ENCODE data around the gene SLC39A2. TPM values are rescaled to one million over a fixed set of nuclear protein-coding genes. Genes with fewer than 3 reads are reported as not detected.

The SLC39A2 gene
- total RNA-seq (2022; extraction: Qiagen RNA extraction; ENCODE audit: low read depth): not detected in 5 replicates

GRCh38 chr14:20998674-20999366, at the start of gene SLC39A2:
TSS of gene SLC39A2 (plus strand) at chr14:20999293. CDS start at chr14:20999447, 154 bp downstream.

GRCh38 chr14:20954736-20955537, 44.2 kb upstream of the SLC39A2 start, which contains the start of gene RNASE2:
TSS of gene RNASE2 (plus strand) at chr14:20955487. CDS start at chr14:20955772, 285 bp downstream.

GRCh38 chr14:20989787-20990600, 9.1 kb upstream of the SLC39A2 start, which contains the start of gene METTL17:
TSS of gene METTL17 (plus strand) at chr14:20989980. CDS start at chr14:20990003, 23 bp downstream.

GRCh38 chr14:21024585-21025370, 25.7 kb downstream of the SLC39A2 start, which contains the start of gene NDRG2:
TSS of gene NDRG2 (minus strand) at chr14:21025061. CDS start at chr14:21023315, 1,746 bp downstream.

GRCh38 chr14:21029917-21030316, 30.8 kb downstream of the SLC39A2 start, which contains the start of gene TPPP2:
TSS of gene TPPP2 (plus strand) at chr14:21030217. CDS start at chr14:21030582, 365 bp downstream.

GRCh38 chr14:21034707-21035106, 35.6 kb downstream of the SLC39A2 start, which contains the start of gene RNASE13:
TSS of gene RNASE13 (minus strand) at chr14:21034807. CDS start at chr14:21034288, 519 bp downstream.

GRCh38 chr14:21041676-21042433, 42.8 kb downstream of the SLC39A2 start, which contains the start of gene RNASE7:
TSS of gene RNASE7 (plus strand) at chr14:21042362. CDS start at chr14:21042993, 631 bp downstream.

Other genes with a start within 250 kb of the SLC39A2 start
- not detected in 5 replicates for gene EDDM3B, start 230.9 kb upstream of the SLC39A2 start, total RNA-seq (2022; extraction: Qiagen RNA extraction; ENCODE audit: low read depth)
- gene RNASE6, start 218.0 kb upstream of the SLC39A2 start, total RNA-seq (2022; extraction: Qiagen RNA extraction; ENCODE audit: low read depth): not detected in 5 replicates
- 0.19 to 0.33 TPM (median 0.27 TPM) in 3 of 5 replicates, not detected in the others for gene RNASE1, start 196.4 kb upstream of the SLC39A2 start, total RNA-seq (2022; extraction: Qiagen RNA extraction; ENCODE audit: low read depth)
- gene RNASE3, start 107.9 kb upstream of the SLC39A2 start, total RNA-seq (2022; extraction: Qiagen RNA extraction; ENCODE audit: low read depth): not detected in 5 replicates
- not detected in 5 replicates for gene RNASE2, start 43.8 kb upstream of the SLC39A2 start, total RNA-seq (2022; extraction: Qiagen RNA extraction; ENCODE audit: low read depth)
- gene METTL17, start 9.3 kb upstream of the SLC39A2 start, total RNA-seq (2022; extraction: Qiagen RNA extraction; ENCODE audit: low read depth): 71.9 to 81.0 TPM (median 73.6 TPM) in 5 replicates
- 1.8 to 3.8 TPM (median 3.4 TPM) in 5 replicates for gene NDRG2, start 25.8 kb downstream of the SLC39A2 start, total RNA-seq (2022; extraction: Qiagen RNA extraction; ENCODE audit: low read depth)
- gene TPPP2, start 30.9 kb downstream of the SLC39A2 start, total RNA-seq (2022; extraction: Qiagen RNA extraction; ENCODE audit: low read depth): not detected in 5 replicates
- not detected in 5 replicates for gene RNASE13, start 35.5 kb downstream of the SLC39A2 start, total RNA-seq (2022; extraction: Qiagen RNA extraction; ENCODE audit: low read depth)
- gene RNASE7, start 43.1 kb downstream of the SLC39A2 start, total RNA-seq (2022; extraction: Qiagen RNA extraction; ENCODE audit: low read depth): not detected in 5 replicates
- gene RNASE8, start 58.5 kb downstream of the SLC39A2 start, total RNA-seq (2022; extraction: Qiagen RNA extraction; ENCODE audit: low read depth): not detected in 5 replicates
- gene ARHGEF40, start 71.0 kb downstream of the SLC39A2 start, total RNA-seq (2022; extraction: Qiagen RNA extraction; ENCODE audit: low read depth): 6.5 to 13.7 TPM (median 10.8 TPM) in 5 replicates
- 14.7 to 32.8 TPM (median 31.7 TPM) in 5 replicates for gene ZNF219, start 99.4 kb downstream of the SLC39A2 start, total RNA-seq (2022; extraction: Qiagen RNA extraction; ENCODE audit: low read depth)
- gene TMEM253, start 101.8 kb downstream of the SLC39A2 start, total RNA-seq (2022; extraction: Qiagen RNA extraction; ENCODE audit: low read depth): 0.29 to 1.3 TPM (median 0.84 TPM) in 5 replicates
- gene OR5AU1, start 156.8 kb downstream of the SLC39A2 start, total RNA-seq (2022; extraction: Qiagen RNA extraction; ENCODE audit: low read depth): not detected in 5 replicates

Data from A549 treated with ZK216348 at 1 μM for 4 hours (cell line).